DLD1 (cell line): ENCODE measurements around the gene EIF2B5.
"Not testable (repeated sequence)": the region's sequence is repeated elsewhere in the genome, so short reads cannot be mapped to it uniquely, and the experiment has no call there.

Experiments
- in situ Hi-C: cut with HindIII; loops from 2 replicates; pipeline ENCODE4 v1.10.0; 2017; ENCODE audit warnings: low sequenced_read_pairs

Gene EIF2B5

GRCh38 chr3:184145111-184145524, 10.0 kb downstream of the EIF2B5 start:
- in situ Hi-C loops = no loop called here

GRCh38 chr3:184145751-184146270, 10.7 kb downstream of the EIF2B5 start:
- in situ Hi-C loops = no loop called here

- in situ Hi-C loops = no loop called here
Measured at GRCh38 chr3:184148076-184148475, 12.9 kb downstream of the EIF2B5 start.

- in situ Hi-C loops = no loop called here
Measured at GRCh38 chr3:184149123-184149522, 14.0 kb downstream of the EIF2B5 start.

- in situ Hi-C loops = not testable (repeated sequence)
Measured at GRCh38 chr3:184149770-184150169, 14.6 kb downstream of the EIF2B5 start.

- in situ Hi-C loops = no loop called here
Measured at GRCh38 chr3:184154885-184155643, 19.9 kb downstream of the EIF2B5 start, which contains the start of gene DVL3. DVL3 (plus strand) TSS chr3:184155377; CDS start chr3:184155636, 259 bp downstream.

GRCh38 chr3:184155644-184156521, 20.7 kb downstream of the EIF2B5 start:
- in situ Hi-C loops = no loop called here

- in situ Hi-C loops = no loop called here
Measured at GRCh38 chr3:184156522-184156955, 21.4 kb downstream of the EIF2B5 start.

GRCh38 chr3:184157206-184157605, 22.0 kb downstream of the EIF2B5 start:
- in situ Hi-C loops = no loop called here

GRCh38 chr3:184158404-184158803, 23.2 kb downstream of the EIF2B5 start:
- in situ Hi-C loops = no loop called here

- in situ Hi-C loops = no loop called here
Measured at GRCh38 chr3:184160456-184160855, 25.3 kb downstream of the EIF2B5 start.

- in situ Hi-C loops = not testable (repeated sequence)
Measured at GRCh38 chr3:184162571-184163070, 27.5 kb downstream of the EIF2B5 start.

- in situ Hi-C loops = no loop called here
Measured at GRCh38 chr3:184164648-184165330, 29.6 kb downstream of the EIF2B5 start.

GRCh38 chr3:184165543-184165942, 30.4 kb downstream of the EIF2B5 start:
- in situ Hi-C loops = no loop called here

- in situ Hi-C loops = no loop called here
Measured at GRCh38 chr3:184166671-184167070, 31.5 kb downstream of the EIF2B5 start.

- in situ Hi-C loops = no loop called here
Measured at GRCh38 chr3:184167786-184168185, 32.6 kb downstream of the EIF2B5 start.

- in situ Hi-C loops = no loop called here
Measured at GRCh38 chr3:184168363-184169120, 33.4 kb downstream of the EIF2B5 start.

GRCh38 chr3:184169896-184170875, 35.0 kb downstream of the EIF2B5 start:
- in situ Hi-C loops = no loop called here

GRCh38 chr3:184171562-184171961, 36.4 kb downstream of the EIF2B5 start:
- in situ Hi-C loops = no loop called here
